NCI-H446 (cell line): Measurements from ENCODE around the gene NETO2.
"Not testable (repeated sequence)": the region's sequence is repeated elsewhere in the genome, so short reads cannot be mapped to it uniquely, and the experiment has no call there.

ENCODE experiments used
- DNase-seq, 2 experiments: peaks; one replicate each; lab custom pipeline; 2025; lab: John Stamatoyannopoulos, UW

The NETO2 gene

DNA sequence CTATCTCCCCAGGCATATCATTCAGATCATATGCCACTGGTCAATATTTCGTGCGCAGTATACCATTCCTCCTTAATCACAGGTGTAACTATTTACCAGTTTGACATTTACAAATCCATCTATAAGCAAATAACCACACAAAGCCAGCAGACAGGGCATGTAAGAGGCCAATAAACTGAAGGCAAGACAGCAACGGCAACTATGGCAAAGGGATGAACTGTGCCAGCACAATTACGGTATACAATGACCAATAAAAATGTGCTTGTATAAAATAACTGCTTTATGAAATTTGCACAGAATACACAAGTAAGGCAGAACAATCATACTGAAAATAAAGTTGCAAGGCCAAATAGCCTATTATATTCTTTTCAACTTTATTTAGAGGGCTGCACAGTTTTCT lies 9.2 kb downstream of the NETO2 start:
- no peak for DNase-seq

- no peak for DNase-seq
Observed at GRCh38 chr16:47132308-47132707, 11.4 kb downstream of the NETO2 start.

- no peak for DNase-seq
Observed at GRCh38 chr16:47129755-47130435, 13.8 kb downstream of the NETO2 start.

DNA sequence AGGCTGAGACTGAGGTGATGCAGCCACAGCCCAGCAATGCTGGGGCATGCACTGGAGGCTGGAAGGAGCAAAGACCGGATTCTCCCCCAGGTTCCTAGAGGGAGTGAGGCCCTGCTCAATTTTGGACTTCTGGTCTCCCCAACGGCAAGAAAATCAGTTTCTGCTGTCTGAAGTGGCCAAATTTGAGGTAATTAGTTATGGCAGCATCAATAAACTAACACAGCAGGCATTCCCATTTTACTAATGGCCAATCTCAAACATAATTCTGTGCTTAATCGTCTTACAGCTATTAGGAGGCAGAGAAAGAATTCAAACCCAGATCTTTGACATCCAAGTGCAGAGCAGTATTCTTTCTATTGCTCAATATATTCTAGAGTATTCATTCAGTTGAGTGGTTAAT lies 16.2 kb downstream of the NETO2 start:
- no peak for DNase-seq

GRCh38 chr16:47125757-47126156 lies 18.0 kb downstream of the NETO2 start:
- no peak for DNase-seq

- no peak for DNase-seq
Observed at GRCh38 chr16:47113130-47113529, 30.6 kb downstream of the NETO2 start.

DNA sequence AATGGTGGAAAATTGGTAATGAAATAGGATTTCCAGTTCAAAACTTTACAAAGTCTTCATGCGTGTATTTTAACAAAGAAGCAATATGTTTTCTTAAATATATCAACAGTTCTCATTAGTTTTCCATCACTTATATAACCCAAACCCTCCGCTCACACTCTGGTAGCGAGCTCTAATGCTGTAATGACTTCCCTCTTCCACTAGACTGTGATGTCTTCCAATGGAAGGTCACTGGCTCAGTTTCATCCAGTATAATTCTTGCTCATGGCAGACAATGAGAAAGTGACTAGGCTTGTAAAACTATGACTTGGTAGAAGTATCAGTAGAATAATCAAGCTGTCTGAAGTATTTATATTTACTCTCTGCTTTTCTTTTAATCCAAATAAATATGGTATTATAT lies 32.8 kb downstream of the NETO2 start:
- DNase-seq, result no peak

DNA sequence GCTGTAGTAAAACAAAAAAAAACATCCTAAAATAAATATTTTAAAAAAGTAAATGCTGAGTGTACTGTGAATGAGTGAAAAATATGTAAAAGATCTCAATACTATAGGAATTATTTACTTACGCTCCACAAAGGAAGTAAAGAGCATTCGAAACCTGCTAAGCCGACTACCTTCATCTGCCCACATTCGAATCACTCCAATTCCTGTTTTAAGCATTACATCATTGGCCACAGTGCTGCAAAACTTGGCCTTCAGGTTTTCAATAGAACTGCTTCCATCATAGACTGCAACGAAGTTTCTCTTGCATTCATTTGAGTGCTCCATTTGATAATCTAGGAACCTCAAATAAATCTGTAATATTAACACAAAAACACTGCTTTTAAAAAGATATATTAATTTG lies 34.4 kb downstream of the NETO2 start:
- DNase-seq, result no peak

- not testable (repeated sequence) for DNase-seq
Observed at GRCh38 chr16:47102921-47103320, 40.8 kb downstream of the NETO2 start.

GRCh38 chr16:47097154-47097553 lies 46.6 kb downstream of the NETO2 start:
- not testable (repeated sequence) for DNase-seq

- no peak for DNase-seq
Observed at GRCh38 chr16:47096297-47096696, 47.4 kb downstream of the NETO2 start.

DNA sequence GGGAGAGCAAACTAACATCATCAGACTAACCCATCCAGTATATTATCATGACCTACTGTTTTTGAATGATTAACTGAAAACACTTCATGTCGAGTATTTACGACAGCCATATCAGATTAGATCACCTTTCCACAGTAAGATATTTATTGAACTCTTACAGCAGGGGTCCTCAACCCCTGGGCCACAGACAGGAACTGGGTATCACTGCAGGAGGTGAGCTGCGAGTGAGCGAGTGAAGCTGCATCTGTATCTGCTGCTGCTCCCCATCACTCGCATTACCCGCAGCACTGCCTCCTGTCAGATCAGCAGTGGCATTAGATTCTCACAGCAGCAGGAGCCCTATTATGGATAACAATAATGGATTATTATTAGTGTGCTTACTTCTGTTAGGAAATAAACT lies 59.5 kb downstream of the NETO2 start:
- no peak for DNase-seq

DNA sequence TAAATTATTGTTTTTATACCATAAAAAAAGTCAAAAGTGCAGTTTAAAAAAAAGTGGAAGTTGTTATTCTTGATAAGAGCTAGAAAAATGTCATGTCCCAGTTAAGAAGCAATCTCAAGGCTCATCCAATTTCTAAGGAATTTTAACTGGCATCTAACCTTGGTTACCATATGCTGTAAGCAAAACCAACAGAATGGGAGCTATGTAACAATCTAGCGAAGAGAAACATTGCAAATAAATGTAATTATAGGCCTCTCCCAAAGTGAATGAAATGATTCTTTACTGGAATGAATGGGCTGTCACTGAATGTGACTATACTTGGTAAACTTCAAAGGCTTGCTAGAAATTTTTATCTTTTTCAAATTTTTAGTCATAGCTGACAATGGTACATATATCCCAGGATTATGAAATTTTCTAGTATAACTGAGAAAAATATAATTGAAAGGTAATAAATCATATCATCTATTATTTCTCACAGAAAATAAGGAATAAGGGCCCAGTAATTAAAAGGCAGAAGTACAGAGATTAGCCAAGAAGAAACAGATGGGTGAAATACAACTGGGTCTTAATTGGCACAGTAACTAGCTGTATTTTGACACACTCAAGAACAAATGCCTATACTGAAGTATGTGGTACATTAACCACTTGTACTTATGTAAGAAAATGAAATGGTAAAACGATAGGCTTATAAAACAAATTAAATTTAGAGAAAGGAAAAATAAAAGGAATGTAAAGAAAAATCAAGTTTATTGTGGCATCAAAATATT lies 61.5 kb downstream of the NETO2 start:
- no peak for DNase-seq

- no peak for DNase-seq
Observed at GRCh38 chr16:47081115-47081514, 62.6 kb downstream of the NETO2 start.

DNA sequence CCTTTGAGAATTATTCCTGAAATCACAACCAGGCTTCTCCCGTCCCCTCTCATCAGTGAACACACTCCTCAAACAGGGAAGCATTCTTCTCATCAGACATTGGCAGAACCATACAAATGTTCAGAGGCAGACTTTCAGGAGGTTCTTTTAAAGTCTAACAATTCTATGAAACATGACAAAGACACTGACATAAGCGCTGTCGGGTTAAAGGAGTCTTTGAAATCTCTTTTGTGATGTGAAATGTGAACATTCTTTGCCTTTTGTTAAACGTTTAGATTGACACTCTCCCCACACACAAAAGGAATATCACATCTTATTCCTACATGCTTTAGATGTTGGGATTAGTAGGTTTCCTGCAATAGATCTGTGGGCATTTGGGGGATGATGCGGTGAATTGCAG lies 63.9 kb downstream of the NETO2 start:
- DNase-seq, result no peak

- DNase-seq, result no peak
Observed at GRCh38 chr16:47073223-47074155, 70.3 kb downstream of the NETO2 start.

- DNase-seq, result no peak
Observed at GRCh38 chr16:47072158-47072557, 71.6 kb downstream of the NETO2 start.

DNA sequence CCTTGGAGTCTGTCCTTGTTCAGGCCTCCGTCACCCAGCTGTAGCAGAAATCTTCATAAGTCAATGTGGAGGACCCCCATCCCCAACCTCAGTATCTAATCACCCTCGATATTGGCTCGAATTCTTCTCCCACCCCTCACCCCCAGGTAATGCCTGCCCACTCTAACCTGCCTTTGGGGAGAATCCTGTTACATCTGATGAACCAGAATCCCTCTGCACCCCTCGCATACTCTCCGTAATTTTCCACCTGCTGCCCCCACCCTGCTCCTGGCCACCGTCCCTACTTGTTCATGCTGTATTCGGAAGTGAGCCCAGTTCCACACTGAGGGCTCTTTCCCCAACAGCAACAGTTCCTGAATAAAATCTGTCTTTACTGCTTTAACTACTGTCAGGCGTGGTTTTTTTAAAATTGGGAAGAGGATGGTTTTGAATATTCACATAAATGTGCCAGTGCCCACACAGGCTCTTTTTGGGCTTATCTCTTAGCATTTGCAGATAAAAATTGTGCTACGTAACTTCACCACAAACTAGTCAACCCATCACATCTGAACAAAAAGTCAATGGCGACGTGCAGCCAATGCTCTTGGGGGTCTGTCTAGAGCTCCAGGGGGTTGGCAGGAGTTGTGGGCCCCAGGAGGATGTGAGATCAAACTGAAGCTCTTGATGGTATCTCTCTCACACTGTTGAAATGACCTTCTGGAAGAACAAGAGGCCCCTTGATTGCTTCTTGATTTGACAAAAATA lies 73.7 kb downstream of the NETO2 start:
- no peak for DNase-seq

DNA sequence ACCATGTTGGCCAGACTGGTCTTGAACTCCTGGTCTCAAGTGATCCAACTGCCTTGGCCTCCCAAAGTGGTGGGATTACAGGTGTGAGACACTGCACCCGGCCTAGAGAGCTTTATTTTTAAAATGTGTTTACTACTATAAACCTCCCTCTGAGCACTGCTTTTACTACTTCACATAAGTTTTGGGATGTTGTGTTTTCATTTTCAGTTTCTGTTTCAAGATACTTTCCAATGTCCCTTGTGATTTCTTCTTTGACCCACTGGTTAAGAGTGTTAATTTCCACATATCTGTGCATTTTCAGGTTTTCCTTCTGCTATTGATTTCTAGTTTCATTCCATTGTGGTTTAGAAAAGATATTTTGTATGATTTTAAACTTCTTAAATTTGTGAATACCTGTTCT lies 74.4 kb downstream of the NETO2 start:
- DNase-seq, result no peak

GRCh38 chr16:47067203-47067602 lies 76.5 kb downstream of the NETO2 start:
- no peak for DNase-seq

DNA sequence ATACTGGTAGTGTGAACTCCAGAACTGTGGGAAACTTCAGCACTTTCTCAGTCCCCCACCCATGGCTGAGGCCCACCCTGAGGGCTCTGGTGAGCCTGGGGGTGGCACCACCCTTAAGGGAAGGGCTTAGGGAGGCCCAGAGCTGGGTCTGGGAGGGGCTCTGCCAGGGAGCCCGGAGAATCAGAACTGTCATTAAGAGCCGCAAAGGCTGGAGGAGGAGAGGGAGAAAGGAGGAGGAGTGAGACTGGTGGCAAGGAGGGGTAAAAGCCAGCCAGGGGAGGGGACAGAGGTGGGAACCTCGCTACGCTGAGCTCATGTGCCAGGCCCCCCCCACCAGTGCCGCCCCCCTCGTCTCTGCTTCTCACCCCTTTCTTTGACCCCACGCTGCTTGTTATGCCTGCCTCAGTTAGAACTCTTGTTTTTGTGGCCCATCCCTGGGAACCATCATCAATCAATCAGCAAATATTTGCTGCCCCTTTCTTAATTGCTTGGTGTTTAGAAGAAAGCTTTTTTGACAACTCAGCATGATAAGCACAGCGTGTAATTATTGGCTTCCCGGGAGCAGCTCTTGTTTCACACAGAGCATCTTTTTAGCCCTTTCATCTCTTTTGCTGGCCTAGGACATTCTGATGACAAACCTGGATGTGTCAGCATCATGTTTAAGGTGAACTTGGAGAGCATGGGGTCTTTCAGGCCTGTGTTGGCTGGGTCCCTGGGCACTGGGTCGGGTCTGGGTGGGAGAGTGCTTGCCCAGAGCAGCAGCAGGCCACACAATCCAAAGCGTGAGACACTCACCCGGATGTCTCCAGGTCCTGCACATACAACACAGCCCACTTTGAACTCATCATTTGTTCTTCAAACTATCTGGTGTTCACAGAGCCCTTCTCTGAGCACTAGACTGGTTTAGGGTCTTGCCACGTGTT lies 77.7 kb downstream of the NETO2 start:
- DNase-seq, result no peak
